PC-3 (cell line): ENCODE data around the gene LMO7. TPM values are rescaled to one million over a fixed set of nuclear protein-coding genes. Genes with fewer than 3 reads are reported as not detected.

Experiments used
- ATAC-seq: fragments of 200-7000 bp; cut with Tn5 transposase; 2 replicates; pipeline ENCODE4 v1.9.1; 2020; ENCODE audit warnings: mild to moderate bottlenecking, moderate library complexity
- BruUV-seq: library from RNA; stranded (reverse); fragments of 400-500 nt; replicated peaks from 2 replicates; lab custom pipeline; 2021; lab: Mats Ljungman, UMichigan
- CTCF ChIA-PET: fragments of 300-600 bp; sonication (Branson Sonifier 250); formaldehyde crosslinking; loops from one replicate; lab custom pipeline; 2022; ENCODE audit warnings: antibody characterized with exemption; lab: Charles Lee
- POLR2A ChIA-PET: fragments of 300-600 bp; sonication (Branson Sonifier 250); formaldehyde crosslinking; loops from one replicate; lab custom pipeline; 2022; ENCODE audit warnings: antibody characterized with exemption; ENCODE audit not compliant: unreplicated experiment; lab: Charles Lee
- DNase-seq: peaks from one replicate; pipeline ENCODE4 v3.0.0-alpha.2; 2015
- H2AFZ ChIP-seq: fragments of 300-600 bp; sonication (generic); 2 replicates; pipeline ENCODE4 v1.6.0; 2016; ENCODE audit warnings: antibody characterized with exemption, low read length
- H3F3A ChIP-seq: fragments of 300-600 bp; sonication (generic); one replicate; pipeline ENCODE4 v1.6.0; 2017; ENCODE audit warnings: antibody characterized with exemption, low read length, control low read depth, mild to moderate bottlenecking; ENCODE audit not compliant: unreplicated experiment
- H3K27ac ChIP-seq: fragments of 300-600 bp; sonication (generic); 2 replicates; pipeline ENCODE4 v1.5.1; 2016; ENCODE audit warnings: mild to moderate bottlenecking, low read length
- H3K27me3 ChIP-seq: fragments of 300-600 bp; sonication (generic); 2 replicates; pipeline ENCODE4 v1.6.1; 2016; ENCODE audit warnings: low read length, mixed read lengths
- H3K36me3 ChIP-seq: fragments of 300-600 bp; sonication (generic); 2 replicates; pipeline ENCODE4 v1.6.1; 2016; ENCODE audit warnings: low read depth, mixed run types, low read length, mixed read lengths
- H3K4me1 ChIP-seq: fragments of 300-600 bp; sonication (generic); 2 replicates; pipeline ENCODE4 v1.5.1; 2016; ENCODE audit warnings: low read length; ENCODE audit not compliant: insufficient read depth
- H3K4me2 ChIP-seq: fragments of 300-600 bp; sonication (generic); 2 replicates; pipeline ENCODE4 v1.6.0; 2016; ENCODE audit warnings: low read length
- H3K4me3 ChIP-seq: fragments of 300-600 bp; sonication (generic); 2 replicates; pipeline ENCODE4 v1.5.1; 2016; ENCODE audit warnings: mild to moderate bottlenecking, low read length, mixed read lengths
- H3K79me2 ChIP-seq: fragments of 300-600 bp; sonication (generic); 2 replicates; pipeline ENCODE4 v1.6.1; 2017; ENCODE audit warnings: low read length, mixed read lengths
- H3K9ac ChIP-seq: fragments of 300-600 bp; sonication (generic); 2 replicates; pipeline ENCODE4 v1.6.0; 2016; ENCODE audit warnings: mild to moderate bottlenecking, low read length
- H3K9me2 ChIP-seq: fragments of 300-600 bp; sonication (generic); replicated peaks from 2 replicates; pipeline ENCODE4 v1.6.1; 2016; ENCODE audit warnings: mixed run types, low read length, mixed read lengths
- H3K9me3 ChIP-seq: fragments of 300-600 bp; sonication (generic); 2 replicates; pipeline ENCODE4 v1.6.1; 2016; ENCODE audit warnings: low read length, mixed read lengths
- H4K20me1 ChIP-seq: fragments of 300-600 bp; sonication (generic); 2 replicates; pipeline ENCODE4 v1.6.1; 2016; ENCODE audit warnings: low read length, mixed read lengths
- EZH2 ChIP-seq: fragments of 300-600 bp; sonication (generic); IDR thresholded peaks from one replicate; pipeline ENCODE4 v1.6.1; 2017; ENCODE audit warnings: antibody characterized with exemption, mild to moderate bottlenecking, low read length; ENCODE audit not compliant: unreplicated experiment
- EZH2phosphoT487 ChIP-seq: fragments of 300-600 bp; sonication (generic); IDR thresholded peaks from 2 replicates; pipeline ENCODE4 v1.6.1; 2018; ENCODE audit warnings: mild to moderate bottlenecking, antibody characterized with exemption, low read length, borderline replicate concordance
- intact Hi-C: fragments of 100-400 bp; cut with micrococcal nuclease; formaldehyde crosslinking; loops from 2 replicates; pipeline ENCODE4 v1.9.0; 2023
- total RNA-seq: library from RNA; depleted of rRNA; stranded (reverse); fragments of >200 nt; gene quantifications from 2 replicates; pipeline ENCODE4 v1.2.3, GENCODE V29; 2014
- TF ChIP-seq, protein P1 (sequence below): fragments of 300-600 bp; sonication (generic); conservative IDR thresholded peaks from 2 replicates; pipeline ENCODE4 v1.5.1; 2017; ENCODE audit warnings: antibody characterized with exemption, low read depth, mild to moderate bottlenecking, low read length

The LMO7 gene
- total RNA-seq, 1 experiment from 2014 or later, result 83.6 TPM

DNA sequence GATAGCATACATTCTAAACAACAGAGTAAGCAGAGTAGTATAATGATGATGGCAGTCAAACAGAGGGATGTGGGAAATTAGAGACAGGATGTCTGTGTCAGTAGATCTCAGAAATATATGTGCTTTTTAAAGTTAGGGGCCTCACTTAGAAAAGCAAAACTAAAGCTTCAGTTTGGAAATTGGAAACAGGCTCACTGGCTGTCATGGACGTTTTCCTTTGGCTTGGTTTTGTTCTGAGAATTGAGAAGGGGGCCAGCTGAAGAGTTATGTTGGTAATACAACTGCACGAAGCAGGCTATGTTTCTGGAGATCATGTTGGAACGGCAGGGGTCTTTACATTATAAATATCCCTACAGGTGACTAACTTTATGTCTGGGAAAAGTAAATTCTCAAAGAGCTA, 261.3 kb downstream of the LMO7 start:
- Histone ChIP-seq H3K36me3 (no peaks in the 10 kb centered on the region), H3K9ac (no peak overlapping the region), H3K79me2 (no peaks in the 10 kb centered on the region), H3K9me3 (no peaks in the 10 kb centered on the region), H2AFZ (no peak overlapping the region), H3K4me1 (peaks cover 8% of the 10 kb centered on the region), H3K4me2 (no peak overlapping the region), H4K20me1 (no peaks in the 10 kb centered on the region), H3K27ac (no peak overlapping the region), H3K9me2 (no peaks in the 10 kb centered on the region), H3K4me3 (no peak overlapping the region), H3F3A (no peaks in the 10 kb centered on the region), H3K27me3 (no peaks in the 10 kb centered on the region)
- DNase-seq (no peak), ATAC-seq (no peak)
- intact Hi-C loops, result no loop called here
- ChIA-PET CTCF (no interaction called here), POLR2A (no interaction called here)
- BruUV-seq, result no TSS peak
- no peak for TF ChIP-seq EZH2
- TF ChIP-seq, protein P1, sequence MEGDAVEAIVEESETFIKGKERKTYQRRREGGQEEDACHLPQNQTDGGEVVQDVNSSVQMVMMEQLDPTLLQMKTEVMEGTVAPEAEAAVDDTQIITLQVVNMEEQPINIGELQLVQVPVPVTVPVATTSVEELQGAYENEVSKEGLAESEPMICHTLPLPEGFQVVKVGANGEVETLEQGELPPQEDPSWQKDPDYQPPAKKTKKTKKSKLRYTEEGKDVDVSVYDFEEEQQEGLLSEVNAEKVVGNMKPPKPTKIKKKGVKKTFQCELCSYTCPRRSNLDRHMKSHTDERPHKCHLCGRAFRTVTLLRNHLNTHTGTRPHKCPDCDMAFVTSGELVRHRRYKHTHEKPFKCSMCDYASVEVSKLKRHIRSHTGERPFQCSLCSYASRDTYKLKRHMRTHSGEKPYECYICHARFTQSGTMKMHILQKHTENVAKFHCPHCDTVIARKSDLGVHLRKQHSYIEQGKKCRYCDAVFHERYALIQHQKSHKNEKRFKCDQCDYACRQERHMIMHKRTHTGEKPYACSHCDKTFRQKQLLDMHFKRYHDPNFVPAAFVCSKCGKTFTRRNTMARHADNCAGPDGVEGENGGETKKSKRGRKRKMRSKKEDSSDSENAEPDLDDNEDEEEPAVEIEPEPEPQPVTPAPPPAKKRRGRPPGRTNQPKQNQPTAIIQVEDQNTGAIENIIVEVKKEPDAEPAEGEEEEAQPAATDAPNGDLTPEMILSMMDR, result no peak
- no peak for TF ChIP-seq EZH2phosphoT487

DNA sequence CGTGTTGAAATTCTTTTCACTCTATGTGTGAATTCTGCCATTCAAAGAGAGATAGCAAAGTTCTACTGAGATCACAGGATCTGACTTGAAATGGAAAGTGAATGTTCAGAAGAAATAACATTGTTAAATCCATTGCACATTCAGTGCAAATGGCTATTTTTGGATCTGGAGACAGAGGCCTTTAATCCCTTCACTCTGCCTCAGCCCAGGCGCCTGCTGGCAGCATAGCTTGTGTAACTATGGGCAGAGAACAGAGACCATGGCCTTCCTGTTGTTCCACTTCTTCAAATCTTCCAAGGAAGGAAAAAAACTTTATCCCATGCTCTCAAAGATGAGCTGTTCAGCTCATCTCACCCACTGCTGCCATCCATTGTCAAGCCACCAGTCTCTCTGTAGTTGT, 265.4 kb downstream of the LMO7 start:
- Histone ChIP-seq H3K27ac (no peak overlapping the region), H3K4me2 (no peak overlapping the region), H3K36me3 (no peaks in the 10 kb centered on the region), H3K4me1 (peaks cover 4% of the 10 kb centered on the region), H3K9me3 (no peaks in the 10 kb centered on the region), H3K27me3 (no peaks in the 10 kb centered on the region), H2AFZ (no peak overlapping the region), H4K20me1 (no peaks in the 10 kb centered on the region), H3K79me2 (no peaks in the 10 kb centered on the region), H3K4me3 (no peak overlapping the region), H3K9me2 (no peaks in the 10 kb centered on the region), H3K9ac (no peak overlapping the region), H3F3A (no peaks in the 10 kb centered on the region)
- intact Hi-C loops, result no loop called here
- TF ChIP-seq EZH2, result no peak
- TF ChIP-seq EZH2phosphoT487, result no peak
- TF ChIP-seq, protein P1, result no peak
- BruUV-seq, result no TSS peak
- no peak for ATAC-seq
- ChIA-PET POLR2A (no interaction called here), CTCF (no interaction called here)
- DNase-seq, result no peak

DNA sequence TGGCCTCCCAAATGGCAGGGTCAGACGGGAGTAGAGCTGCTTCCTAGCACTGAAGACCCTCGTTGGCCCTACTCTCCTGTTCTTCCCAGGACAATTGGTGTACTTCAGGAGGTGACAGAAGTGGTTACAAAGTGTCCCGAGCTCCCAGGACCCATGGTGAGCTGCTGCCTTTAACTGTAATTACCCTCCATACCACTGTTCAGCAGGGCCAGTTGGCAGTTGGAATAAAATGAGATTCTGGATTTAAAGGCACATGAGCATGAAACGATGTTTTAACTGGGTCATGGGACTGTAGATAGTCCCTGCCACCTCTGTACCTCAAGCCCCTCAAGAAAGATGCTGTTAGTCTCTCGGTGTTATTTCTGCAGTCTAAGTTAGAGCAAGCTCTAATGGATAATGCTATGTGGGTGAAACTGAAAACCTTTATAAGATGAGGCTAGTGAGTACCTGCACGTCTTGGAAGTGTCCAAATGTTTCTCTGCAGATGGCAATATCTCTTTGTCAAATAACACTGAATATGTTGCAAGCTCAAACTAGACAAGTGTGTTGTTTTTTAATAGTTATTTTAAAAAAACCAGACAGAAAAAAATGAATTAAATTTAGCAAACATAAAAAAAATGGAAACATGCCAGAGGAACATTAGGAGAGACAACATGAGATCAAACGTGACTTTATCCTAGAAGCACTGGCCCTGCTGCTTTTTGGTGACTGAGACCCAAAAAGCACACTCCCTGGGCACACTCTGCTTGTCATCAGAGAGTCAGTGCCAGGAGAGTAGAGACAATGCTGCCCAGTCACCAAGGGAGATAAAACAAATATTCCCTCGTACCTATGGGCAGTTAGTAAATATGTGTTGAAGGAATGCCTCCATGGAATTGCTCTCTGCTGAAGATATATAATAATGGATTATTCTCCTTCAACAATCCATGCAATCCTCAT, 266.3 kb downstream of the LMO7 start:
- Histone ChIP-seq H4K20me1 (no peaks in the 10 kb centered on the region), H3K4me3 (no peak overlapping the region), H3F3A (no peaks in the 10 kb centered on the region), H3K9me2 (no peaks in the 10 kb centered on the region), H3K4me1 (peaks cover 4% of the 10 kb centered on the region; the same call in 1 of the 2 replicates), H3K9ac (no peak overlapping the region), H3K9me3 (no peaks in the 10 kb centered on the region), H3K27me3 (no peaks in the 10 kb centered on the region), H3K27ac (no peak overlapping the region), H3K36me3 (no peaks in the 10 kb centered on the region), H2AFZ (no peak overlapping the region), H3K4me2 (no peak overlapping the region), H3K79me2 (no peaks in the 10 kb centered on the region)
- TF ChIP-seq, protein P1, result no peak
- TF ChIP-seq EZH2 (no peak), EZH2phosphoT487 (no peak)
- no TSS peak for BruUV-seq
- ATAC-seq (peak; percentile 64), DNase-seq (peak; percentile 31)
- CTCF ChIA-PET, result no interaction called here
- POLR2A ChIA-PET, result no interaction called here
- intact Hi-C loops, result no loop called here
